IPS-NIHi7 (cell line): ENCODE data around the gene RBM28.

Source experiments
- DNase-seq: peaks from one replicate; pipeline ENCODE4 v3.0.0; 2012; ENCODE audit warnings: mixed read lengths; ENCODE audit errors: extremely low spot score

The RBM28 gene, protein sequence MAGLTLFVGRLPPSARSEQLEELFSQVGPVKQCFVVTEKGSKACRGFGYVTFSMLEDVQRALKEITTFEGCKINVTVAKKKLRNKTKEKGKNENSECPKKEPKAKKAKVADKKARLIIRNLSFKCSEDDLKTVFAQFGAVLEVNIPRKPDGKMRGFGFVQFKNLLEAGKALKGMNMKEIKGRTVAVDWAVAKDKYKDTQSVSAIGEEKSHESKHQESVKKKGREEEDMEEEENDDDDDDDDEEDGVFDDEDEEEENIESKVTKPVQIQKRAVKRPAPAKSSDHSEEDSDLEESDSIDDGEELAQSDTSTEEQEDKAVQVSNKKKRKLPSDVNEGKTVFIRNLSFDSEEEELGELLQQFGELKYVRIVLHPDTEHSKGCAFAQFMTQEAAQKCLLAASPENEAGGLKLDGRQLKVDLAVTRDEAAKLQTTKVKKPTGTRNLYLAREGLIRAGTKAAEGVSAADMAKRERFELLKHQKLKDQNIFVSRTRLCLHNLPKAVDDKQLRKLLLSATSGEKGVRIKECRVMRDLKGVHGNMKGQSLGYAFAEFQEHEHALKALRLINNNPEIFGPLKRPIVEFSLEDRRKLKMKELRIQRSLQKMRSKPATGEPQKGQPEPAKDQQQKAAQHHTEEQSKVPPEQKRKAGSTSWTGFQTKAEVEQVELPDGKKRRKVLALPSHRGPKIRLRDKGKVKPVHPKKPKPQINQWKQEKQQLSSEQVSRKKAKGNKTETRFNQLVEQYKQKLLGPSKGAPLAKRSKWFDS

GRCh38 chr7:128343554-128344430 is at the start of gene RBM28:
TSS of gene RBM28 (minus strand) at chr7:128343908. CDS start at chr7:128343793, 115 bp downstream.
- peak; percentile 94 for DNase-seq

- DNase-seq = no peak
These were observed 49.0 kb upstream of the RBM28 start for GRCh38 chr7:128392446-128393327.

- no peak for DNase-seq
These were observed 48.1 kb upstream of the RBM28 start for GRCh38 chr7:128391805-128392204.

GRCh38 chr7:128390871-128391565 is 47.3 kb upstream of the RBM28 start:
- no peak for DNase-seq

GRCh38 chr7:128389618-128390329 is 46.1 kb upstream of the RBM28 start:
- no peak for DNase-seq

DNA sequence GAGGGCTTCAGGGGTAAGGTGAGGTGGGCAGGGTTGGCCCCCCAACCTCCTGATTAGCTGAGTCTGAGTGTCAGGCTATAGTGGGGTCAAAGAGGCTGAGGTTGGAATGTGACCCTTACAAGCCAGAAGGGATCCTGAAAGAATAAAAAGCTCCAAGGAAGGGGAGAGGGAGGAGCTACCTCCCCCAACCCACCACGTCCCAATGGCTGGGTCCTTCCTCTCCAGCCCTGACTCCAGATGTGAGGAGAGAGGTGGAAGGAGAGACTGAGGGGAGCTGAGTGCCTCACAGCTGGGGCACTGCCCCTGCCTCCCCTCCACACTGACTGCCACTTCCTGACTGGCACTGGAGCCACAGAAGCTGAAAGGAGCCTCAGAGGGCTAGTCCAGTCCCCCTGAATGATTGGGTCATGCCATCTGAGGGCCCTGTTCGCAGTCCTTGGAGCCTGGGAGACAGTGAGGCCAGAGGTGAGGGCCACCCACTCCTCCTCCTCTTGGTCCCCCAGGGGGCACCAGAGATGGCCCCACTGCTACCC is 45.4 kb upstream of the RBM28 start:
- DNase-seq = no peak

GRCh38 chr7:128388145-128388485 is 44.4 kb upstream of the RBM28 start:
- no peak for DNase-seq

DNA sequence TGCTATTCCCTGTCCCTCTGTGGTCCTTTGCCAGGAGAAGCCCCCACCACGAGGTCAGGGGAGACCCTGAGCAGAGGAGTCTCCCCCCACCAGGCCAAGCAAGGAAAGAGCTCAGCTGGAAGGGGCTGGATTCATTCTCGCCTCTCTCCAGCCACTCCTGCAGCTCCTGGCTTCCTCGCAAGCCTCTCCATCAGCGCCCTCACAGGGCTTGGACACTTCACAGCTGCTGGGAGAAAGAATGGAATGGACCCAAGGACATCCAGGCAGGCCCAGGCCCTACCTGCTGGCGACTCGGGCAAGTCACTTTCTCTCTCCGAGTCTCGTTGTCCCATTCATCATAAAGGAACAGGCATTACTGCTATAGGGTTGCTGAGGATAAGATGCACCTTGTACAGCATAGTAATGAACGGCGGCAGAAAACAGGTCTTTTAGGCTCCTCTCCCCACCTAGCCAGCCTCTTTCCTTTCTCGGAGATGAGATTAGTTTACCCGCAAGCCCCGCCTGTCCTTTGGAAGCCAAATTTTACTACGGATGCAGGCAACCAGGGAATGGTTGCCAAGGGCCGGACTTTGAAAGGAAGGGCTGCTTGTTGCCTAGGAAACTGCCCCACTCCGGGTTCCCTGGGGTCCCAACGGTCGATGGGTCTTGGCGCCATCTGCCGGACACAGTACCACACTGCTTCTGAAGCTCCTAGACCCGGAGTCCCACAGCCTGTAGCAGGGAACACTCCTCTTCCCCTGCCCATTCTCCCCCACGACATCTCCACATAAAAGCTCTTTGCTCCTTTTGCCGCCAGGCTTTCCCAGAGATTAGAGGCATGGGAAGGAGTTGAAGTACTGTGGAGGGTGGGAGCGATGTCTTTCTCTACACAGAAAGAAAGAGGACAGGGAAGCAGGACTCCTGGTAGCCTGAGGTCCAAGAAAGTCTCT is 43.8 kb upstream of the RBM28 start:
- DNase-seq = peak; percentile 99

DNA sequence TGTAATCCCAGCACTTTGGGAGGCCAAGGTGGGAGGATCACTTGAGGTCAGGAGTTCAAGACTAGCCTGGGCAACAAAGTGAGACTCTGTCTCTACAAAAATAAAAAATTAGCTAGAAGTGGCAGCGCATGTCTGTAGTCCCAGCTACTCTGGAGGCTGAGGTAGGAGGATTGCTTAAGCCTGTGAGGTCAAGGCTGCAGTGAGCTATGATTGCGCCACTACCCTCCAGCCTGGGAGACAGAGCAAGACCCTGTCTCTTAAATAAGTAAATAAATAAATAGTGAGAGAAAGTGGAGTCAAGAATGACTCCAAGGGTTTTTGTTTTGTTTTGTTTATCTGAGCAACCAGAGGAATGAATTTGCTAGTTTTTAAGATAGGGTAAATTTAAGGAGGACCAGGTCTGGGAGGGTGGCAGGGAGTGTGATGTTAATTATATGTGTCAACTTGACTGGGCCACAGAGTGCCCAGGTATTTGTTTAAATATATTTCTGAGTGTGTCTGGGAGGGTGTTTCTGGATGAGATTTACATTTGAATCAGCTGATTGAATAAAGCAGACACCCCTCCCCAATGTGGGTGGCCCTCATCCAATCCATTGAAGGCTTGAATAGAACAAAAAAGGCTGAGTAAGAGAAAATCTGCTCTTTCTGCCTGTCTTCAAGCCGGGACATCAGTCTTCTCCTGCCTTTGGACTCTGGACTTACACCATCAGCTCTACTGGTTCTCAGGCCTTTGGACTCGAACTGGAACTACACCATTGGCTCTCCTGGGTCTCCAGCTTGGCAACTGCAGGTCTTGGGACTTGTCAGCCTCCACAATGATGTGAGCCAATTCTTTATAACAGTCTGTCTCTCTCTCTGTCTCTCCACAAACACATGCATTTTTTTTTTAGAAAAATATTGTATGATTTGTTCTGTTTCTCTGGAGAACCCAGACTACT is 42.5 kb upstream of the RBM28 start:
- no peak for DNase-seq

DNA sequence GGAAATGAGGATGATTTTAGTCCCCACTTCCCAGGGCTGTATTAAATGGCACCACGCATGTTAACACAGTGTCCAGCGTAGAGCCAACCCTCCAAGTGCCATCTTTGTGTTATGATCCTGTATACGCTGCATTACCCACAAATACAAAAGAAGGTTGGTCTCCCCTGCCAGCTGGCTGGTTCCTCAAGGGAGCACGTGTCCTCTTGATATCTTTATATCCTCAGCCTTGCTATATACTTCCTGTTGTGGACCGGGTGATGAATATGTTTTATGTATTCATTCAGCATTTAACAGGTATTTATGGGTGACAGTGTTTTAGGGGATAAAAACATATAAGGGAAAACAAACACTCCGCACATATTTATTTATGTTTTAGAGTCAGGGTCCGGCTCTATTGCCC is 41.0 kb upstream of the RBM28 start:
- no peak for DNase-seq

GRCh38 chr7:128383776-128384175 is 40.1 kb upstream of the RBM28 start:
- no peak for DNase-seq

DNA sequence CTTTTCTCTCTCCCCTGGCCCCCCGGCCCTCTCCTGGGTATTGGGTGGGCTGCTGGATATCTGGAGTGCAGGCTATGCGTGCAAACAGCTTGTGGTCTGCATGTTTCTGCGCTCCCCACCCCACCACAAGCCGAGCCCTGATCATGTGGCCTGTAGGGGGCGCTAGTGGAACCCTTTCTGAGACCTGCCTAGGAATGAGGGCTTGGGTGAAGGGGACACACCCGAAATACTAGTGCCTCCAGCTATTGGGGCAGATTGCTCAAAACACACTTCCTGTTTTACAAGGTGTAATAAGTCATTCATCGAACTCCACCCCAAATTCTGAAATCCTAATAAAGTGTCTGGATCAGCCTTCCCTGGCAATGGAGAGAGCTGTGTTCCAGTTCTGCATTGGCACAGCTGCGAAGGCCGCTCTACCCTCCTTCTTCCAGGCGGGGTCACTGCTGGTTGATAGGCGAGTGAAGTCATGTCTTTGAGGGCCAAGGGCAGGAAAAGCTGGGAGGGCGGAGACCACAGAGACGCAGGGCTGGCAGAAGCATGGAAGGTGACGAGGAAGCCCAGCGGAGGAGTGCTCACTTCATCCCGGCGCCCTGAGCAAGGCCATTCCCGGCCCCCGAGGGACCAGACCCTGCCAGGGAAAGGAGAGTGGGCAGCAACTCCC is 37.6 kb upstream of the RBM28 start:
- DNase-seq = peak; percentile 85

GRCh38 chr7:128380483-128381106 is 36.9 kb upstream of the RBM28 start:
- DNase-seq = no peak

GRCh38 chr7:128379900-128380479 is 36.3 kb upstream of the RBM28 start:
- DNase-seq = no peak

GRCh38 chr7:128378637-128379036 is 34.9 kb upstream of the RBM28 start:
- no peak for DNase-seq

DNA sequence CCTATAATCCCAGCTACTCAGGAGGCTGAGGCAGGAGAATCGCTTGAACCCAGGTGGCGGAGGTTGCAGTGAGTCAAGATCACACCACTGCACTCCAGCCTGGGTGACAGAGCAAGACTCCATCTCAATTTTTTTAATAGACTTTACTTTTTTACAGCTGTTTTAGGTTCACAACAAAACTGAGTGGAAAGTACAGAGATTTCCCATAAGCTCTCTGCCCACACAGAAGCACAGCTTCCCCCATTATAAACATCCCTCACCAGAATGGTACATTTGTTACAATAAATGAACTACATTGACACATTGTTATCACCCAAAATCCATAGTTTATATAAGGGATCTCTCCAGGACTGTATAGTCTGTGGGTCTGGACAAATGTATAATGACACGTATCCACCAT is 32.4 kb upstream of the RBM28 start:
- no peak for DNase-seq
